Measurements from ENCODE around the gene CAMK1D. TPM values are rescaled to one million over a fixed set of nuclear protein-coding genes. Genes with fewer than 3 reads are reported as not detected.

The CAMK1D gene
- total and polyA plus RNA-seq, 2 experiments from 2014 or later: 4.6 to 7.2 TPM

- Mint-ChIP-seq H3K27me3 (ENCODE audit: insufficient read depth, low read depth, poor library complexity) (no peaks in the 10 kb centered on the region), H3K36me3 (ENCODE audit: low read depth) (no peaks in the 10 kb centered on the region), H3K4me3 (no peak overlapping the region), H3K27ac (no peak overlapping the region), H3K4me1 (peaks cover 4% of the 10 kb centered on the region; the same call in 1 of the 3 replicates), H3K9me3 (no peaks in the 10 kb centered on the region)
- H4K20me1 ChIP-seq (replicated peaks; ENCODE audit: insufficient read depth): no peaks in the 10 kb centered on the region
- no peaks in the 10 kb centered on the region for H3K36me3 ChIP-seq (ENCODE audit: insufficient read depth)
- H3F3A ChIP-seq (replicated peaks; ENCODE audit: low read depth): no peaks in the 10 kb centered on the region
- H2AFZ ChIP-seq: no peak overlapping the region
- H3K4me3 ChIP-seq: no peak overlapping the region
- no peak for ATAC-seq
- H3K4me2 ChIP-seq: no peak overlapping the region
- H3K9me2 ChIP-seq (ENCODE audit: insufficient read depth): no peaks in the 10 kb centered on the region
- H3K27me3 ChIP-seq (ENCODE audit: insufficient read depth): no peaks in the 10 kb centered on the region
- TF ChIP-seq NANOG (IDR thresholded peaks at IDR 0.05; ENCODE audit: borderline replicate concordance) (no peak), EZH2phosphoT487 (IDR thresholded peaks at IDR 0.05; ENCODE audit: unreplicated experiment) (no peak), EZH2 (IDR thresholded peaks at IDR 0.05; ENCODE audit: low read depth, unreplicated experiment) (no peak), ZNF114 (CRISPR knock-in tag; IDR thresholded peaks at IDR 0.05) (no peak), ZNF462 (CRISPR knock-in tag; IDR thresholded peaks at IDR 0.05) (no peak), REST (IDR thresholded peaks at IDR 0.05; ENCODE audit: unreplicated experiment) (no peak), POLR2AphosphoS5 (IDR thresholded peaks at IDR 0.05; ENCODE audit: low read depth) (no peak), CTCF (conservative IDR thresholded peaks at IDR 0.05; ENCODE audit: low read depth in 2 of 2) (no peak), CREB1 (CRISPR knock-in tag; IDR thresholded peaks at IDR 0.05; ENCODE audit: low read depth) (no peak), ETS1 (IDR thresholded peaks at IDR 0.05) (no peak), ZNF331 (CRISPR knock-in tag; IDR thresholded peaks at IDR 0.05; ENCODE audit: low read depth) (no peak), JUNB (IDR thresholded peaks at IDR 0.05; ENCODE audit: unreplicated experiment) (no peak), STAT1 (IDR thresholded peaks at IDR 0.05; ENCODE audit: unreplicated experiment) (no peak)
- no peak for DNase-seq (ENCODE audit: low spot score)
- no peaks in the 10 kb centered on the region for H3K4me1 ChIP-seq (ENCODE audit: insufficient read depth)
- H3K27ac ChIP-seq (ENCODE audit: low read depth): no peak overlapping the region
- H3K79me2 ChIP-seq (replicated peaks; ENCODE audit: insufficient read depth): no peaks in the 10 kb centered on the region
Observed at GRCh38 chr10:12533723-12534122, 184.4 kb downstream of the CAMK1D start.
